Measurements from ENCODE around the gene BST2.

- TF ChIP-seq CTCF (IDR thresholded peaks at IDR 0.05), result no peak
- TF ChIP-seq EP300 (IDR thresholded peaks at IDR 0.05), result no peak
- TF ChIP-seq POLR2A (IDR thresholded peaks at IDR 0.05; ENCODE audit: low read depth), result no peak
Observed at GRCh38 chr19:17405250-17406045, at the start of gene BST2.
